ENCODE data around the gene TMX1.

GRCh38 chr14:51261151-51261550, 21.1 kb downstream of the TMX1 start:
- no peak for TF ChIP-seq ARNTL (CRISPR knock-in tag; IDR thresholded peaks at IDR 0.05; ENCODE audit: borderline replicate concordance, low read depth)
- TF ChIP-seq, protein P1, sequence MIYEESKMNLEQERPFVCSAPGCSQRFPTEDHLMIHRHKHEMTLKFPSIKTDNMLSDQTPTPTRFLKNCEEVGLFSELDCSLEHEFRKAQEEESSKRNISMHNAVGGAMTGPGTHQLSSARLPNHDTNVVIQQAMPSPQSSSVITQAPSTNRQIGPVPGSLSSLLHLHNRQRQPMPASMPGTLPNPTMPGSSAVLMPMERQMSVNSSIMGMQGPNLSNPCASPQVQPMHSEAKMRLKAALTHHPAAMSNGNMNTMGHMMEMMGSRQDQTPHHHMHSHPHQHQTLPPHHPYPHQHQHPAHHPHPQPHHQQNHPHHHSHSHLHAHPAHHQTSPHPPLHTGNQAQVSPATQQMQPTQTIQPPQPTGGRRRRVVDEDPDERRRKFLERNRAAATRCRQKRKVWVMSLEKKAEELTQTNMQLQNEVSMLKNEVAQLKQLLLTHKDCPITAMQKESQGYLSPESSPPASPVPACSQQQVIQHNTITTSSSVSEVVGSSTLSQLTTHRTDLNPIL (CRISPR knock-in tag; IDR thresholded peaks at IDR 0.05; ENCODE audit: low read depth): no peak
- no peak for TF ChIP-seq CSDC2 (CRISPR knock-in tag; IDR thresholded peaks at IDR 0.05)
- TF ChIP-seq ESRRG (CRISPR knock-in tag; IDR thresholded peaks at IDR 0.05): no peak
- no peak for TF ChIP-seq ZNF8 (CRISPR knock-in tag; IDR thresholded peaks at IDR 0.05)
- TF ChIP-seq ISL1 (CRISPR knock-in tag; IDR thresholded peaks at IDR 0.05): no peak
- TF ChIP-seq, protein P2, sequence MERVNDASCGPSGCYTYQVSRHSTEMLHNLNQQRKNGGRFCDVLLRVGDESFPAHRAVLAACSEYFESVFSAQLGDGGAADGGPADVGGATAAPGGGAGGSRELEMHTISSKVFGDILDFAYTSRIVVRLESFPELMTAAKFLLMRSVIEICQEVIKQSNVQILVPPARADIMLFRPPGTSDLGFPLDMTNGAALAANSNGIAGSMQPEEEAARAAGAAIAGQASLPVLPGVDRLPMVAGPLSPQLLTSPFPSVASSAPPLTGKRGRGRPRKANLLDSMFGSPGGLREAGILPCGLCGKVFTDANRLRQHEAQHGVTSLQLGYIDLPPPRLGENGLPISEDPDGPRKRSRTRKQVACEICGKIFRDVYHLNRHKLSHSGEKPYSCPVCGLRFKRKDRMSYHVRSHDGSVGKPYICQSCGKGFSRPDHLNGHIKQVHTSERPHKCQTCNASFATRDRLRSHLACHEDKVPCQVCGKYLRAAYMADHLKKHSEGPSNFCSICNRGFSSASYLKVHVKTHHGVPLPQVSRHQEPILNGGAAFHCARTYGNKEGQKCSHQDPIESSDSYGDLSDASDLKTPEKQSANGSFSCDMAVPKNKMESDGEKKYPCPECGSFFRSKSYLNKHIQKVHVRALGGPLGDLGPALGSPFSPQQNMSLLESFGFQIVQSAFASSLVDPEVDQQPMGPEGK (CRISPR knock-in tag; IDR thresholded peaks at IDR 0.05; ENCODE audit: borderline replicate concordance): no peak
- no peak for TF ChIP-seq SNAI2 (CRISPR knock-in tag; IDR thresholded peaks at IDR 0.05)
- TF ChIP-seq ZNF70 (CRISPR knock-in tag; IDR thresholded peaks at IDR 0.05): no peak
- no peak for TF ChIP-seq ZFP3 (CRISPR knock-in tag; IDR thresholded peaks at IDR 0.05)
- no peak for TF ChIP-seq RARB (CRISPR knock-in tag; IDR thresholded peaks at IDR 0.05)

Measured in SK-N-SH treated with all-trans-retinoic acid at 6 μM for 48 hours (cell line).